GM21786 (cell line): Measurements from ENCODE around the gene FOXD1.
"Not testable (repeated sequence)": the region's sequence is repeated elsewhere in the genome, so short reads cannot be mapped to it uniquely, and the experiment has no call there.

Experiments used
- ATAC-seq: cut with Tn5 transposase; IDR thresholded peaks from one replicate; pipeline ENCODE4 v1.9.1; 2021; ENCODE audit not compliant: unreplicated experiment

FOXD1 gene

DNA sequence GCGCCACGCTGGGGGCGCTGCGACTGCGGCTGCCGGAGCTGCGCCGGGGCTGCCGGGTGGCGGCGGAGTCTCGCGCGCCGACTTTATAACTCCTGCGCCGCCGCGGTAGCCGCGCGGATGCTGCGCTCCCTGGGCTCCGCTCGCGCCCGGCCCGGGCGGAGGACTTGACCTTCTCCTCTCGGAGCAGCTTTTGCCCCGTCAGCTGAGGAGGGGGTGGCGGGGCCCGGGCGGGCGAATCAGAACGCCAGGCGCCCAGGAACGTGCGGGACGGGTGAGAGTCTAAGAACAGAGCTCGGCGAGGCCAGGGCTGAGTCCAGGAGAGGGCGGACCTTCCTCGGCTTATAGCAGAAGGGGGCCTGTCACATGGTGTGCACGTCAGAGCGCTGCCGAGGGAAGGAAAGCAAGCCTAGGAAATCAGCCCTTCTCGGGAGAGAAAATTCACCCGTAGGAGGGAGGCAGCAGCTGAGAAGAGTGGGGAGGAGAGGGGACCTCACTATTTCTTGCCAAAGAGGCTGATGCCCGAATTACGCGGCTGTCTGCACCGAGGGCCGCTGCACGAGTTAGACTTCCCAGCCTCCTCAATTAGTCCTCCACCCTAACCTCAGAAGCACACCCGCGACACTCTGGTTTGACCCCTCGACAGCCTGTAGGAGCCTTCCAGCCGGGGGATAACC lies at the start of gene FOXD1:
Gene FOXD1 (minus strand): TSS at position 315 of the 674 bp plus-strand sequence. CDS start 415 bp downstream, outside the sequence.
- ATAC-seq = no peak

DNA sequence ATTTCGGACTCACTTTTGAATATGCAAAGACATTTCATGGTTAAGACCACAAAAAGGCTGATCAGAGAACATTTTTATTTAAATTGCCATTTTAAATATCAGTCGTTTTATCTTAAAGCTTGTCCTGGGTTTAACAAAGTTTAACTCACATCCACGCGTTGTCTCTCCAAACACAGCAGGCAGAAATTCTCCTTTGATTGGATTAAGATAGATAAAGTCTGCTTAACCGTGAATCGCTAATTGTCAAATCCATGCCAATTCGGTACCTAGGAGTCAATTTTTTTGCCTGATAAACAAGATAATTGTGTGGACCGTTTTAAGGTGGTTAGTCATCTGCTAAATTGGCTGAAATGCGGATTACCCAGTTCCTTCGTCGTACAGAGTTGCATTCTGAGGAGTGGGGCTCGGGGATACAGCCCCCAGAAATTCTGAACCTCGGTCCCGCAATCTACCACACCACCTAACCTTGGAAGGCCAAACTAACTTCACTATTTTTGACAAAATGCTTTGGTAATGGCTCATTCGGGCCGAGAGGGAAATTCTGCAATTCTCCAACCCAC lies 49.0 kb upstream of the FOXD1 start:
- ATAC-seq = no peak

DNA sequence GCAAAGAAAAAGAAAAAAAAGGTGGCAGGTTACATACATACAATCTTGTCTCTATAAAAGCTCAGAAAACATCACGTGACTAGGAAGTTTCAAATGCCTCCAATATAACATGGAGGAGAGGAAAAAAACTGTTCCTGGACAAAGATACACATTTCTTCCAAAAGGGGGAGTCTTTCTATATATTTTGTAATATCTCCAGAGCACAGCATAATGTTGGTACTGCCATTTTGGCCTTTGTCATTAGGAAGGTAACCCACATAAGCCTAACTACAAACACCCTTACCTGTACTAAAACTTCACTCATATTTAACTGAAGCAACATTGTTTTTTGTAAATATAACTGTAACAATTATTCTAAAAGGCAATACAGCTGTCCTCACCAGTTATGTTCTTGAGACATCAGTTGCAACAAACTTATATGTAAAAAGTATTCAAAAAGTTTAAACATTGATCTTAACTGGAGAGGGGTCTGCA lies 48.4 kb upstream of the FOXD1 start:
- no peak for ATAC-seq

DNA sequence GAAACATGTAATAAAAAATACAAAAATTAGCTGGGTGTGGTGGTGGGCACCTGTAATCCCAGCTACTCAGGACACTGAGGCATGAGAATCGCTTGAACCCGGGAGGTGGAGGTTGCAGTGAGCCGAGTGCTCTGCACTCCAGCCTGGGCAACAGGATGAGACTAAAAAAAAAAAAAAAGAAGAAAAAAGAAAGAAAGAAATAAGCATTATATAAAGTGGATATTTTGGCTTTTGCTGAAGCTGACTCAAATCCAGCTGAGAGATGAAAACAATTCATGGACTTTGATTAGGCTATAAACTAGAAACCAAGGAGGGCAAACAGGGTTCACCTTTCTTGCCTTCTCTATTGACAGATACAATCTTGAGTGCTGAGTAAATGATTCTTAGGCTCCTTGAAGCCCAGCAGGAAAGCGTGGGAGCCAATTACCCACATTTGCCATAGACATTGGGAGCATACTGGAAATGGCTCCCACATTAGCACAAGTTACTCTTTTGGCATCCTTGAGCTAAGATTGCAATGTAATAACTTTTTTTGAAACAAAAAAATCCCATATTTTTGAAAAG lies 47.3 kb upstream of the FOXD1 start:
- no peak for ATAC-seq

DNA sequence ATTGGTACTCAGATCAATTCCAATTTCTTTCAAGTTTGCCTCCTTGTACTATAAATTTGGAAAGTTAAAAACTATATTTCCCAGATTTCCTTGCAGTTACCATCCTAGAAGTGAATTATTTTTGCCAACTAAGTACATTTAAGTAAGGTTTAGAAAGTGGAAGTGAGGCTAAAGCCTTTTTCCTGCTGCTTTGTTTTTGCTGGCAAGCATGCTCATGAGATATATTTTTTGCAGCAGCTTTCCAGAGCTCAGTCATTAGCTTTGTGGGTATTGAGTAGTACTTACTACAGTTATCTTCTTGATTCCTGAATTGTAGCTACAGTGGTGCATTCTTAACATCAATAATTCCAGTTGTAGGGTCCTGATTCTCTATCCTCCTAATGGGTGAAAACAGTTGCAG lies 46.1 kb upstream of the FOXD1 start:
- no peak for ATAC-seq

DNA sequence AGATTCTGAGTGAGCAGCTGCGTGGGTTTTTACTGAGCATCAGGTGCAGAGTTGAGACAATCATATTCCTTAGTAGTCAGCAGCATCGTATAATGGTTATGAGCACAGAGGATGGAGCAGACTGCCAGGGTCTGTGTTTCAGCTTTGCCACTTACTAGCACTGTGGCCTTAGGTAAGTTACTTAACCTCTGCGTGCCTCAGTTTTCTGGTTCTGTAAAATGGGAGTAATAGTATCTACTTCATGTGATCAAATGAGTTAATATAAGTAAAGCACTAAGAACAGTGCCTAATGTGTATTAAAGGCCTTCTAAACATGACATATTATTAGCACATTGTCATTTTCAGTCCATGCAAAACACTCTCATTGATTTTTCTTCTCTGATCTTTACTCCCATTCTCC lies 44.8 kb upstream of the FOXD1 start:
- no peak for ATAC-seq

DNA sequence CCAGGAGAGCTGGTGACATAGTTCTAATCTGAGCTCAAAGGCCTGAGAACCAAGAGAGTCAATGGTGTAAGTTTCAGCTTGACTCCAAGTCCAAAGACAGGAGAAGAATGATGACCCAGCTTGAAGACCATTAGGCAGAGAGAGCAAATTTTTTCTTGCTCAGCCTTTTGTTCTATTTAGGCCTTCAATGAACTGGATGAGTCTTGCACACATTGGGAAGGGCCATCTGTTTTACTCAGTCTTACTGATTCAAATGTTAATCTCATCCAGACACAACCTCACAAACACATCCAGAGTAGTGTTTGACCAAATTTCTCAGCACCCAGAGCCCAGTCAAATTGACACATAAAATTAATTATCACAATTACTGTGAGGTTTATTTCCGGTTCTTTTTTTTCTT lies 42.6 kb upstream of the FOXD1 start:
- no peak for ATAC-seq

DNA sequence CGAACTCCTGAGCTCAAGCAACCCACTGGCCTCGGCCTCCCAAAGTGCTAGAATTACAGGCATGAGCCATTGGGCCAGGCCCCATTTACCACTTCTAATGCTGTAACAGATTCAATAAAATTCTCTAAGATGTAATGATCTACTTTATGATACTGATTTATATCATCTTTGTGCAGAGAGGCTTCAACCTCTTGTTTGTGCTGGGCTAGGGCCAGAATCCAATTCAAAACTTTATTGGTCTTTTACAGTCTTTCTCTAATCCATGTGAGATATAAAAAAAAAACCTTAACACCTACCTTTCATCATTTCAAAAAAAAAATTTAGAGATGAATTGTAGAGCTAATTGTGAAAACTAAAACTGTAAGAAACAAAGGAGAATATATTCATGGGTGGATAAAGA lies 41.5 kb upstream of the FOXD1 start:
- ATAC-seq = no peak

DNA sequence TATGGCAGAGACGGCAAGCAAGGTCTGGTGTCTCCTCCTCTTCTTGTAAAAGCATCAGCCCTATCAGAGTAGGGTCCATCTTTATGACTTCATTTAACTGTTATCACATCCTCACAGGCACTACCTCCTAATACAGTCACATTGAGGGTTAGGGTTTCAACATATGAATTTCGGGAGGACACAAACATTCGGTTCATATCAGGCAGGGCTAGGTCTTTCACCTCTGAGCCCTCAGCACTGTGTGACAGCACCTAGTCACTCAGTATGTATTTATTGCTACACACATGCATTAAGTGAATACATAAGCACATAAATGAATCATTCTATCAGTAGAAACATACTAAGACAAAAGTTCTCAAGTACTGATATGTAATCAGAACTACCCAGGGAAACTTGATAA lies 40.2 kb upstream of the FOXD1 start:
- ATAC-seq = no peak

DNA sequence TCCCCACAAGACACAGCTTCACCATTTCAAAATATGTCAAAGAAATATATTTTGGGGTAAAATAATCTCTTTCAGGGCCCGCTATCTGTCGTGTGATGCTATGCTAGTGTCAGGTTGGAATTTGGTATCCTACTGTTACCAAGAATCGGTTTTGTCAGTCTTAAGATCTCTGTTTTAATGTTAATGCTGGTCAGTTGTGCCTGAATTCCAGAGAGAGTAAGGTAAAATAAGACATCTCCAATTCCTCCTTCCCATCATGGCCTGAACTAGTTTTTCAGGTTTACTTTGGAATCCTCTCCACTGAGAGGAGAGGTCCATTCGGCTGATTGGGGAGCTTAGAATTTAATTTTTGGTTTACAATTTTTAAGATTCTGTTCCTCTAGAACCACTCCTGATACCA lies 39.2 kb upstream of the FOXD1 start:
- no peak for ATAC-seq

DNA sequence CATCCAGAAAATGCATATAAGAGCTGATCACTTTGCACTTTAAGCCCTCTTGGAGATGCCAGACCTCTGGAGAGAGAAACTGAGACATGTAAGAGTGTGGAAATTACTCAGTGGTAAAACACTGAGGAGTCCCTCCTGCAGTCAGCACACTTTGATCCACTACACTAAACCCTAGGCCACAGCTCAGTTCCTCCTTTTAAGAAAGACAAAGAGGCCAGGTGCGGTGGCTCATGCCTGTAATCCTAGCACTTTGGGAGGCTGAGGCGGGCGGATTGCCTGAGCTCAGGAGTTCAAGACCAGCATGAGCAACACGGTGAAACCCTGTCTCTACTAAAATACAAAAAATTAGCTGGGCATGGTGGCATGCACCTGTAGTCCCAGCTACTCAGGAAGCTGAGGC lies 38.7 kb upstream of the FOXD1 start:
- ATAC-seq = not testable (repeated sequence)

DNA sequence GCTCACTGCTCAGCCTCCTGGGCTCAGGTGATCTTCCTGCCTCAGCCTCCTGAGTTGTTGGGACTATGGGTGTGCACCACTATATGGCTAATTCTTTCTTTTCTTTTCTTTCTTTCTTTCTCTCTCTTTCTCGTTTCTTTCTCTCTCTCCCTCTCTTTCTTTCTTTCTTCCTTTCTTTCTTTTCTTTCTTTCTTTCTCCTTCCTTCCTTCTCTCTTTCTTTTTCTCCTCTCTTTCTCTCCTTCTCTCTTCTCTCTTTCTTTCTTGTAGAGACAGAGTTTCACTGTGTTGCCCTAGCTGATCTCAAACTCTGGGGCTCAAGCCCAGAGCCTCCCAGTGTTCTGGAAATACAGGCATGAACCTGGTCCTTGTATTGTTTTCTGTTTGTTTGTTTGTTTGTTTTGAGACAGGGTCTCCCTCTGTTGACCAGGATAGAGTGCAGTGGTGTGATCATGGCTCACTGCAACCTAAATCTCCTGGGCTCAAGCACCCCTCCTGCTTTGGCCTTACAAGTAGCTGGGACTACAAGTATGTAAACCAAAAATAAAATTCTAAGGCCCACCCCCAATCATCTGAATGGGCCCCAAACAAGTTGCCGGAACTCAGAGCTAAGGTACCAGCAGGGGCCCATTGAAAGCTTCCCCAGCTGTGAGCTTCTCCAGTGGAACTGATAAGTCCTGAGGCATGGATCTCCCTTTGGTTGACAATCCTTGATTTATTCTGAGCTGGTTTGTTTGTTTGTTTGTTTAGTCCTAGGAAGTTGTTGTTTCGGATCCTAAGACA lies 37.7 kb upstream of the FOXD1 start:
- no peak for ATAC-seq

DNA sequence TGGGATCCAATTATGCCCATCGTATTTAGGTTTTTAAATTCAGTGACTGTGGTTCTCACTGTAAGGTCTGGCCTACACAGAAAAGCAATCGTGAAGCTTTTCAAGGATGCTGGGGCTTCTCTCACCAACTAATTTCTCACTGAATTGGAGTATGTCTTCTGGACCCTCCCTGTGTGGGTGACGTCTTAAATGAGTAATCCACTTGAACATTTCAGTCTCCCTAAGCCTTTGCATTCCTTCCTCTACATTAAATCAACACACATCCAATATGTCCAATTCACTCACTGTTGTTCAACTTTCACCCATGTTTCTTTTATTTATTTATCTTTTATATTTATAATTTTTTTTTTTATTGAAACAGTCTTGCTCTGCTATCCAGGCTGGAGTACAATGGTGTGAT lies 37.1 kb upstream of the FOXD1 start:
- no peak for ATAC-seq

DNA sequence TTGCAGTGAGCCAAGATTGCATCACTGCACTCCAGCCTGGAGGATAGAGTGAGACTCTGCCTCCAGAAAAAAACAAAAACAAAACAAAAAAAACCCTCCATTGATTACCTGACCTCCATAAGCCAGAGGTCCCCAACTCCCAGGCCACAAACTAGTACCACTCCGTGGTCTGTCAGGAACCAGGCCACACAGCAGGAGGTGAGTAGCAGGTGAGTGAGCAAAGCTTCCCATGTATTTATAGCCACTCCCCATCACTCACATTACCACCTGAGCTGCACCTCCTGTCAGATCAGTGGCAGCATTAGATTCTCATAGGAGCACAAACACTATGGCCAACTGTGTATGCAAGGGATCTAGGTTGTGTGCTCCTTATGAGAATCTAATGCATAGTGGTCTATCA lies 35.9 kb upstream of the FOXD1 start:
- no peak for ATAC-seq

DNA sequence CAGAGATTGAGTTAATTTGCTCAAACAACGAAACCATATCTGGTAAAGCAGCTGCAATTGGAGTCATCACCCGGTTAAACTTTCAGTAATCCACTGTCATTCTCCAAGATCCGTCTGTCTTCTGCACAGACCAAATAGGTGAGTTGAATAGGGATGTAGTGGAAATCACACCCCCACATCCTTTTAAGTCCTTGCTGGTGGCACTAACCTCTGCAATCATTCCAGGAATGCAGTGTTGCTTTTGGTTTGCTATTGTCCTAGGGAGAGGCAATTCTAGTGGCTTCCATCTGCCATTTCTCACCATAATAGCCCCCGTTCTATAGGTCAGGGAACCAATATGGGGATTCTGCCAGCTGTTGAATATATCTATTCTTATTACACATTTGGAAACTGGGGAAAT lies 35.1 kb upstream of the FOXD1 start:
- no peak for ATAC-seq

DNA sequence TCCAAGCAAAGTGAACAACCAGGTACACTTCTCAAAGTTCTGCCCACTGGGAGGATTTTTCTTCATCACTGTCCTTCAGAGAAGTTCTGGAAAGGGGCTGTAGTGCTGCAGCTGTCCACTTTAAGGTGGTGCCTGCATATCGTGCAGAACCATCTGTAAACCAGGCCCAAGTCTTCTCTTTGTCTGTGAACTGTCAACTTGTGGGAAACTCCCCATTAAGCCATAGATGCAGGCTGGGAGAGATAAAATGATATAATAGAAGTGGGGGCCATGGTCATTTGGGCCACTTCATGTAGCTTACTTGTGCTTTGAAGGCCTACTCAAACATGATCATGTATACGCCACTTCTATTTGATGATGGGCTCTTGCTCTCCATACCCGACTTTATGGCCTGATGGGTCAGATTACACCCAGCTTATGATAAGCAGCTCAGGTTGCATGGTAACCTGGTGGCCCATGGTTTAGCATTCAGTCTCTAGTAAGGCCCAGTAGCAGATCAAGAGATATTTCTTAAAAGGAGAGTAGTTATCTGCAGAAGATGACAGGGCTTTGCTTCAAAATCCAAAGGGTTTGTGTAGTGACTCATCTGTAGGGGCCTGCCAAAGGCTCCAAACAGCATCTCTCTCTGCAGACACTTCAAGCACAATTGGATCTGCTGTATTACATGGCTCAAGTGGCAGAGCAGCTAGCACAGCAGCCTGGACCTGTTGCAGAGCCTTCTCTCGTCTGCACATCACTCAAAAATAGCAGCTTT lies 34.0 kb upstream of the FOXD1 start:
- ATAC-seq = no peak

DNA sequence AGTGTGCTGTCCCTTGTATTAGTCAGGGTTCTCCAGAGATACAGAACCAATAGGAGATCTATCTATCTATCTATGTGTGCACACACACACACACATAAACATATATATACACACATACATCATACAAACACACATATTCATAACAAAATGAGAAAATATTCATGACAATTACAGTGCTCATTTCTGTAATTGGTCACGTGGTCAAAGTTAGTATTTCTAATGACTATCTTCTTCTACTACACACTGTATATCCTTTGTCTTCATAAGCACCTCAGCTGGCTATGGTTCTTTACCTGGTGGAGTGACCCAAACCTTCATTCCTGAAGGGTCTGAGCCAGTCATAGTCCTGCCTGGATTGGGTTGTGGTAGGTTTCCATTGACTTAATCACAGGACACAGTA lies 31.9 kb upstream of the FOXD1 start:
- no peak for ATAC-seq

DNA sequence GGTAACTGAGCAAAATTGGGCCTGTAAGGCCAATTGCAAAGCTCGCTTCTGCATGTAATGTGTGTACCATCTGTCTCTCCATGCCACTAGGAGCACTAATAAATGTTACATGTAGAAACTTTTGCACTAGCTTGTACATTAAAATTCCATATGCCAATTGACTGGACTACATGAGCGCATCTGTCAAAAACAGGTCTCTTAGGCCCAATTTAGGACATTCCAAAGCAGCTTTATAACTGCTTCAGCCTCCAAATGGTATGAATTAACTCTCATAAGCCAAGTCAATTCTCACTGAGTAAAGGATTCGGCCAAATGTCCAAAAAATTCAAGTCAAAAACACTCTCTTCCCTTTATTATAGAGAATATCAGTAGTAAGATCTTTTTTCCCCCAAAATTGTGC lies 23.5 kb upstream of the FOXD1 start:
- no peak for ATAC-seq

DNA sequence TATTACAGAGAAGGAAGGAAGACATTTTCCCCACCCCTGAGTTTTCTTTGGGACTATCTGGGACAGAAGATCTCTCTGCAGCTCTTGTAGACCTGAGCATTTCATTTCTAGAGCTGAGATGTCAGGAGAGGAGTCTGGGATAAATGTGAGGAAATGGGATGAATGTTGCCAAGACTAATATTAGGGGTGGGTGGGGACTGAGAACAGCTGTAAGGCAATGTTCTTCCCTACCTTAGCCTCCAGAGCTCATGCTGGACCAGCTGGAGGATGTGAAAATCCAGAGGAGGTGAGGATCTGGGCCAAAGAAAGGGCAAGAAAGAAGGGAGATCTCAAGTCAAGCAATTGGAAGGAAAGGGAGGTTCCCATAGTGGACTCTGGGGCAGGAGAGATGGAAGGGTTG lies 23.1 kb upstream of the FOXD1 start:
- no peak for ATAC-seq

DNA sequence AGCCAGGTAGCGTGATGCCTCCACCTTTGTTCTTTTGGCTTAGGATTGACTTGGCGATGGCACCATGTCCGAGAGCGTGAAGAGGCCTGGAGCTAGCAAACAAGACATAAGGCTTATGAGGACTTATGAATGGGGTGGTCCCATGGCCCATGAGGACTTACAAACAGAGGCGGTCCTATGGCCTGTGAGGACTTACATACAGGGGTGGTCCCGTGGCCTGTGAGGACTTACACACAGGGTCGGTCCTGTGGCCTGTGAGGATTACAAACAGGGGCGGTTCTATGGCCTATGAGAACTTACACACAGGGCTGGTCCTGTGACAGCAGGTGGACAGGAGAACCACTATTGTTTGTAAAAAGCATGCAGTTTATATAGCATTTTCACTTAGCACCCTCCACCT lies 21.3 kb upstream of the FOXD1 start:
- no peak for ATAC-seq

DNA sequence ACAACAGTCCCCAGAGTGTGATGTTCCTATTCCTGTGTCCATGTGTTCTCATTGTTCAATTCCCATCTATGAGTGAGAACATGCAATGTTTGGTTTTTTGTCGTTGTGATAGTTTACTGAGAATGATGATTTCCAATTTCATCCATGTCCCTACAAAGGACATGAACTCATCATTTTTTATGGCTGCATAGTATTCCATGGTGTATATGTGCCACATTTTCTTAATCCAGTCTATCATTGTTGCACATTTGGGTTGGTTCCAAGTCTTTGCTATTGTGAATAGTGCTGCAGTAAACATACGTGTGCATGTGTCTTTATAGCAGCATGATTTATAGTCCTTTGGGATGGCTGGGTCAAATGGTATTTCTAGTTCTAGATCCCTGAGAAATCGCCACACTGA lies 20.1 kb upstream of the FOXD1 start:
- not testable (repeated sequence) for ATAC-seq
